ENCODE results near the gene KISS1R. TPM values are rescaled to one million over a fixed set of nuclear protein-coding genes. Genes with fewer than 3 reads are reported as not detected.

KISS1R gene
- total RNA-seq, 4 donors from 2014 or later = not detected

- no peaks in the 10 kb centered on the region for H3K9me3 ChIP-seq
- no peaks in the 10 kb centered on the region for H3K27me3 ChIP-seq
- no peak for DNase-seq (ENCODE audit: low spot score in 2 of 2)
- WGBS, 2 donors = 88 to 92% methylated on average over 8 of the region's 8 CpGs
- peak overlapping the region; percentile 68 to 90 (median 82) for H3K27ac ChIP-seq
- H3K4me3 ChIP-seq = no peak overlapping the region
- TF ChIP-seq EP300 (IDR thresholded peaks at IDR 0.05) (no peak), POLR2A (IDR thresholded peaks at IDR 0.05) (no peak), CTCF (IDR thresholded peaks at IDR 0.05) (no peak)
- H3K36me3 ChIP-seq = peaks cover 0 to 84% (median 0%) of the 10 kb centered on the region in 3 donors
- H3K4me1 ChIP-seq = peaks cover 0 to 43% (median 13%) of the 10 kb centered on the region in 4 donors
Observed at GRCh38 chr19:870314-870713, 46.8 kb upstream of the KISS1R start.

- no peak overlapping the region for H3K4me3 ChIP-seq
- DNase-seq (ENCODE audit: low spot score in 2 of 2) = no peak
- H3K27me3 ChIP-seq = no peaks in the 10 kb centered on the region
- WGBS, 2 donors = 77% methylated on average over 12 to 15 of the region's 28 CpGs
- no peak for TF ChIP-seq CTCF (IDR thresholded peaks at IDR 0.05)
- TF ChIP-seq POLR2A (IDR thresholded peaks at IDR 0.05) = no peak
- peak in 1 of 2 donors; percentile 9 for TF ChIP-seq EP300 (IDR thresholded peaks at IDR 0.05)
- H3K9me3 ChIP-seq = no peaks in the 10 kb centered on the region
- peaks cover 0 to 85% (median 0%) of the 10 kb centered on the region in 3 donors for H3K36me3 ChIP-seq
- H3K27ac ChIP-seq = peak overlapping the region in 1 of 4 donors; percentile 90
- peaks cover 0 to 43% (median 13%) of the 10 kb centered on the region in 4 donors for H3K4me1 ChIP-seq
Observed at GRCh38 chr19:870963-871401, 46.2 kb upstream of the KISS1R start.

GRCh38 chr19:871446-872265, 45.5 kb upstream of the KISS1R start:
- Histone ChIP-seq H3K27me3 (no peaks in the 10 kb centered on the region), H3K4me3 (no peak overlapping the region), H3K36me3 (peaks cover 0 to 89% (median 0%) of the 10 kb centered on the region in 3 donors), H3K9me3 (no peaks in the 10 kb centered on the region), H3K27ac (peak overlapping the region; percentile 74 to 90 (median 80)), H3K4me1 (peaks cover 0 to 43% (median 13%) of the 10 kb centered on the region in 4 donors)
- DNase-seq (ENCODE audit: low spot score in 2 of 2) = no peak
- TF ChIP-seq CTCF (IDR thresholded peaks at IDR 0.05) = no peak
- TF ChIP-seq EP300 (IDR thresholded peaks at IDR 0.05) = no peak
- TF ChIP-seq POLR2A (IDR thresholded peaks at IDR 0.05) = no peak
- 86 to 90% methylated on average over 22 to 23 of the region's 33 CpGs for WGBS, 2 donors

GRCh38 chr19:872266-872951, 44.7 kb upstream of the KISS1R start:
- Histone ChIP-seq H3K9me3 (no peaks in the 10 kb centered on the region), H3K27ac (peak overlapping the region; percentile 69 to 83 (median 76)), H3K4me1 (peaks cover 0 to 43% (median 13%) of the 10 kb centered on the region in 4 donors), H3K27me3 (no peaks in the 10 kb centered on the region), H3K36me3 (peaks cover 0 to 93% (median 0%) of the 10 kb centered on the region in 3 donors), H3K4me3 (peak overlapping the region in 1 of 4 donors; percentile 27)
- TF ChIP-seq EP300 (IDR thresholded peaks at IDR 0.05) (no peak), CTCF (IDR thresholded peaks at IDR 0.05) (no peak), POLR2A (IDR thresholded peaks at IDR 0.05) (no peak)
- DNase-seq (ENCODE audit: low spot score in 2 of 2) = peak in 1 of 2 donors; percentile 47
- 69 to 73% methylated on average over 26 of the region's 27 CpGs for WGBS, 2 donors
